Measurements from ENCODE around the gene OTUD5.

Gene OTUD5

DNA sequence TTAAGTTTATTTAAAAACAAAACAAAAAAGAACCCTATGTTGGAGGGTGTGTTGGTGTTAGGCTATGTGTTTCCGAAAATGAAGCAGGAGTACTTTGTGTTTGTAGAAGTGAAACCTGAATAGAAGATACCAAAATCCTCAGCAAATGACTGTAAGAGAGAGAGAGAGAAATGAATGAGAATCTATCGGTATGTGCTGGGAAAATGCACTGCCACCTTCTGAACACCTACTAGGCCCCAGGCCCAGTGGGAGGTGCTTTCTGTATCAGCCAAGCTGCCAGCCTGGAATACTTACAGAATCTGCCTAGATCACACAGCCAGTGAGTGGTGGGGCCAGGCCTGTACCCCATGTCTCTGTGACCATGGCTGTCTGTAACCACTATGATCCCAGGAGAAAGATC is 23.6 kb downstream of the OTUD5 start (continued):
- TF ChIP-seq, protein P1, sequence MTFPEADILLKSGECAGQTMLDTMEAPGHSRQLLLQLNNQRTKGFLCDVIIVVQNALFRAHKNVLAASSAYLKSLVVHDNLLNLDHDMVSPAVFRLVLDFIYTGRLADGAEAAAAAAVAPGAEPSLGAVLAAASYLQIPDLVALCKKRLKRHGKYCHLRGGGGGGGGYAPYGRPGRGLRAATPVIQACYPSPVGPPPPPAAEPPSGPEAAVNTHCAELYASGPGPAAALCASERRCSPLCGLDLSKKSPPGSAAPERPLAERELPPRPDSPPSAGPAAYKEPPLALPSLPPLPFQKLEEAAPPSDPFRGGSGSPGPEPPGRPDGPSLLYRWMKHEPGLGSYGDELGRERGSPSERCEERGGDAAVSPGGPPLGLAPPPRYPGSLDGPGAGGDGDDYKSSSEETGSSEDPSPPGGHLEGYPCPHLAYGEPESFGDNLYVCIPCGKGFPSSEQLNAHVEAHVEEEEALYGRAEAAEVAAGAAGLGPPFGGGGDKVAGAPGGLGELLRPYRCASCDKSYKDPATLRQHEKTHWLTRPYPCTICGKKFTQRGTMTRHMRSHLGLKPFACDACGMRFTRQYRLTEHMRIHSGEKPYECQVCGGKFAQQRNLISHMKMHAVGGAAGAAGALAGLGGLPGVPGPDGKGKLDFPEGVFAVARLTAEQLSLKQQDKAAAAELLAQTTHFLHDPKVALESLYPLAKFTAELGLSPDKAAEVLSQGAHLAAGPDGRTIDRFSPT (tag by site-specific recombination; IDR thresholded peaks at IDR 0.05), result no peak
- no peak for TF ChIP-seq RBAK (tag by site-specific recombination; IDR thresholded peaks at IDR 0.05)

DNA sequence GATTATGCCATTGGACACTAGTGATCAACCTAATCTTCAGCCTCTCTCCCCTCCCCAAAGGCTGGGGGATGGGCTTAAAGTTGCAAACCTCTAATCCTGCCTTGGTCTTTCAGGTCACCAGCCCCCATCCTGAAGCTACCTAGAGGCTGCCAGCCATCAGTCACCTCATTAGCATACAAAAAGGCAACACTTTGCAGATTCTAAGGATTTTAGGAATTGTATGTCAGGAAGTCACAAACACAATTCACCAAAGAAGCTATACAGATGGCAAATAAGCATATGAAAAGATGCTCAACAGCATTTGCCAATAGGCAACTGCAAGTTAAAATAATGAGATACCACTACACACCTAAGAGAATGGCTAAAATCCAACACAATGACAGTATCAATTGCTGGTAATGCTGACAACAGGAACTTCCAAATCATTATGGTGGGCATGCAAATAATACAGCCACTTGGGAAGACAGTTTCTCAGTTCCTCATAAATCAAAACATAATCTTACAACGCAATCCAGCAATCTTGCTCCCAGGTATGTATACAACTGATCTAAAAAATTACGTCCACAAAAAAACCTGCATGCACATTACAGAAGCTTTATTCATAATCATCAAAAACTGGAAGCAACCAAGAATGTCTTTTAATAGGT is 29.5 kb downstream of the OTUD5 start:
- H3K9me3 ChIP-seq (ENCODE audit: control insufficient read depth, insufficient read depth, low read depth, low read length), result no peaks in the 10 kb centered on the region
- no peak overlapping the region for H3K27ac ChIP-seq (ENCODE audit: extremely low read depth, low read depth, low read length)
- no peak overlapping the region for H3K4me3 ChIP-seq (ENCODE audit: low read depth, low read length)
- H3K36me3 ChIP-seq (ENCODE audit: control insufficient read depth in 2 of 2, insufficient read depth in 1 of 2, low read length in 2 of 2), result peaks cover 19 to 69% of the 10 kb centered on the region in 2 experiments; a peak in 2 of 3 replicates
- POLR2A ChIA-PET, result no interaction called here
- no peak for TF ChIP-seq ZFP3 (tag by site-specific recombination; IDR thresholded peaks at IDR 0.05; ENCODE audit: low read depth)
- no peak for TF ChIP-seq ZNF341 (tag by site-specific recombination; IDR thresholded peaks at IDR 0.05; ENCODE audit: low read depth)
- TF ChIP-seq ZNF658 (tag by site-specific recombination; IDR thresholded peaks at IDR 0.05), result no peak
- TF ChIP-seq ZNF626 (tag by site-specific recombination; IDR thresholded peaks at IDR 0.05), result no peak
- TF ChIP-seq, protein P2, sequence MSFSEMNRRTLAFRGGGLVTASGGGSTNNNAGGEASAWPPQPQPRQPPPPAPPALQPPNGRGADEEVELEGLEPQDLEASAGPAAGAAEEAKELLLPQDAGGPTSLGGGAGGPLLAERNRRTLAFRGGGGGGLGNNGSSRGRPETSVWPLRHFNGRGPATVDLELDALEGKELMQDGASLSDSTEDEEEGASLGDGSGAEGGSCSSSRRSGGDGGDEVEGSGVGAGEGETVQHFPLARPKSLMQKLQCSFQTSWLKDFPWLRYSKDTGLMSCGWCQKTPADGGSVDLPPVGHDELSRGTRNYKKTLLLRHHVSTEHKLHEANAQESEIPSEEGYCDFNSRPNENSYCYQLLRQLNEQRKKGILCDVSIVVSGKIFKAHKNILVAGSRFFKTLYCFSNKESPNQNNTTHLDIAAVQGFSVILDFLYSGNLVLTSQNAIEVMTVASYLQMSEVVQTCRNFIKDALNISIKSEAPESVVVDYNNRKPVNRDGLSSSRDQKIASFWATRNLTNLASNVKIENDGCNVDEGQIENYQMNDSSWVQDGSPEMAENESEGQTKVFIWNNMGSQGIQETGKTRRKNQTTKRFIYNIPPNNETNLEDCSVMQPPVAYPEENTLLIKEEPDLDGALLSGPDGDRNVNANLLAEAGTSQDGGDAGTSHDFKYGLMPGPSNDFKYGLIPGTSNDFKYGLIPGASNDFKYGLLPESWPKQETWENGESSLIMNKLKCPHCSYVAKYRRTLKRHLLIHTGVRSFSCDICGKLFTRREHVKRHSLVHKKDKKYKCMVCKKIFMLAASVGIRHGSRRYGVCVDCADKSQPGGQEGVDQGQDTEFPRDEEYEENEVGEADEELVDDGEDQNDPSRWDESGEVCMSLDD (tag by site-specific recombination; IDR thresholded peaks at IDR 0.05), result no peak
- no peak for TF ChIP-seq ZFP41 (tag by site-specific recombination; IDR thresholded peaks at IDR 0.05; ENCODE audit: borderline replicate concordance)
- no peak for TF ChIP-seq GLI2 (tag by site-specific recombination; IDR thresholded peaks at IDR 0.05; ENCODE audit: borderline replicate concordance, low read depth)
- no peak for TF ChIP-seq SETDB1 (IDR thresholded peaks at IDR 0.05; ENCODE audit: insufficient read length, low read length)
- TF ChIP-seq, protein P3, sequence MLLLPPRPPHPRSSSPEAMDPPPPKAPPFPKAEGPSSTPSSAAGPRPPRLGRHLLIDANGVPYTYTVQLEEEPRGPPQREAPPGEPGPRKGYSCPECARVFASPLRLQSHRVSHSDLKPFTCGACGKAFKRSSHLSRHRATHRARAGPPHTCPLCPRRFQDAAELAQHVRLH (tag by site-specific recombination; IDR thresholded peaks at IDR 0.05), result no peak
- TF ChIP-seq SCRT1 (tag by site-specific recombination; IDR thresholded peaks at IDR 0.05; ENCODE audit: borderline replicate concordance), result no peak
- TF ChIP-seq GLI4 (tag by site-specific recombination; IDR thresholded peaks at IDR 0.05), result no peak
- H3K4me1 ChIP-seq (ENCODE audit: control insufficient read depth, insufficient read depth, low read length), result no peaks in the 10 kb centered on the region
- CTCF ChIA-PET, result interaction anchor here (0.7 to 1.2 kb wide), 2 partner anchors 19 to 280 kb away, joined by 4 read pairs; no protein-coding TSS in a partner anchor

DNA sequence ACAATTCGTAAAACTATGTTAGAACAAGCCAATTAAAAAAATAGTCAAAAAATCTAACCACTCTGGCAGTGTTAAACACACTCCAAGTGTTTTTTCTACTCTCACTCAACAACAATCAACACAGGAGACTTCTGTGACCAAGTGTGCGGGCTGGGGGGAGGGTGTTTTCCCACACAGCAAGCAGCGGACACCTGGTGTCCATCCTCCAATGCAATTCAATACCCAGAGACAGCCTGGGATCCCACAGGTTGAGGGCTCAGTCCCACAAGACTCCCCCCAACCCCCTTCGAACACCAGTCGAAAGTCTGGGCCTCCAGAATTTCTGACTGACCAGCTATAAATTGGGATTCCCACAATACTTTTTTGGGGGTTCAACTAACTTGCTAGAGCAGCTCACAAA is 30.3 kb downstream of the OTUD5 start:
- TF ChIP-seq ZIC2 (tag by site-specific recombination; IDR thresholded peaks at IDR 0.05) (0 out of 2 replicates have a peak, but pooled peaks have one; percentile 17), TRIM28 (IDR thresholded peaks at IDR 0.05; ENCODE audit: borderline replicate concordance, low read length) (no peak), ZNF211 (tag by site-specific recombination; IDR thresholded peaks at IDR 0.05; ENCODE audit: low read depth) (no peak)
- Histone ChIP-seq H3K4me1 (ENCODE audit: control insufficient read depth, insufficient read depth, low read length) (no peaks in the 10 kb centered on the region), H3K27ac (ENCODE audit: extremely low read depth, low read depth, low read length) (no peak overlapping the region), H3K9me3 (ENCODE audit: control insufficient read depth, insufficient read depth, low read depth, low read length) (no peaks in the 10 kb centered on the region), H3K4me3 (ENCODE audit: low read depth, low read length) (no peak overlapping the region), H3K36me3 (ENCODE audit: control insufficient read depth in 2 of 2, insufficient read depth in 1 of 2, low read length in 2 of 2) (peaks cover 16 to 74% of the 10 kb centered on the region in 2 experiments; a peak in 2 of 3 replicates)
- POLR2A ChIA-PET, result no interaction called here
- CTCF ChIA-PET, result interaction anchor here (0.9 to 1.2 kb wide), 2 partner anchors 11 to 19 kb away, joined by 3 to 4 read pairs; no protein-coding TSS in a partner anchor
